ENCODE results near the gene TBL1Y. TPM values are rescaled to one million over a fixed set of nuclear protein-coding genes. Genes with fewer than 3 reads are reported as not detected.

TBL1Y gene
- total and polyA plus RNA-seq, 2 of the 4 experiments (the other 2 are of a cell fraction): not detected

- BruUV-seq (replicated peaks): no TSS peak
- in situ Hi-C loops (cut with MboI; ENCODE audit: low sequenced_read_pairs): no loop called here
Measured at GRCh38 chrY:7078725-7079124, 168.2 kb downstream of the TBL1Y start.

More at GRCh38 chrY:7078725-7079124, 168.2 kb downstream of the TBL1Y start:
- no peak overlapping the region for H2AFZ ChIP-seq (replicated peaks; ENCODE audit: low read length, poor library complexity)
- no peak for ATAC-seq (ENCODE audit: low read depth)
- H3K9ac ChIP-seq (ENCODE audit: low read depth, low read length): no peak overlapping the region
- no peaks in the 10 kb centered on the region for H3K36me3 ChIP-seq (ENCODE audit: control insufficient read depth, insufficient read depth, low read length)
- H3K14ac ChIP-seq (replicated peaks; ENCODE audit: low read depth, low read length): no peak overlapping the region
- no peak overlapping the region for H2BK20ac ChIP-seq (ENCODE audit: low read depth, low read length)
- TF ChIP-seq ELK1 (IDR thresholded peaks at IDR 0.05; ENCODE audit: borderline replicate concordance, low read depth, low read length): no peak
- TF ChIP-seq CTCF (conservative IDR thresholded peaks at IDR 0.05; ENCODE audit: low read depth, low read length): no peak
- TF ChIP-seq RAD21 (IDR thresholded peaks at IDR 0.05; ENCODE audit: low read length): no peak
- no peak for TF ChIP-seq POLR2A (IDR thresholded peaks at IDR 0.05; ENCODE audit: low read depth, low read length)
- TF ChIP-seq NFE2L2 (IDR thresholded peaks at IDR 0.05; ENCODE audit: low read depth, low read length): no peak
- TF ChIP-seq BHLHE40 (IDR thresholded peaks at IDR 0.05; ENCODE audit: low read depth, low read length): no peak
- no peak for TF ChIP-seq RCOR1 (IDR thresholded peaks at IDR 0.05; ENCODE audit: insufficient replicate concordance, low read length)
- TF ChIP-seq MAFK (IDR thresholded peaks at IDR 0.05; ENCODE audit: low read depth, low read length): no peak
- no peak for TF ChIP-seq SMC3 (IDR thresholded peaks at IDR 0.05; ENCODE audit: low read depth, low read length)
- TF ChIP-seq RFX5 (IDR thresholded peaks at IDR 0.05; ENCODE audit: low read depth, low read length): no peak
- no peak overlapping the region for H3K4me3 ChIP-seq (ENCODE audit: insufficient read depth, low read depth, low read length)
- no peaks in the 10 kb centered on the region for H3K4me1 ChIP-seq (ENCODE audit: control insufficient read depth, insufficient read depth, low read length)
- no peak overlapping the region for H2BK15ac ChIP-seq (ENCODE audit: low read depth, low read length)
- intact Hi-C loops (cut with micrococcal nuclease): no loop called here
- H2AK5ac ChIP-seq (ENCODE audit: low read depth, low read length): no peak overlapping the region
- H4K91ac ChIP-seq (ENCODE audit: insufficient read depth, low read depth, low read length): no peak overlapping the region
- ChIA-PET POLR2A (ENCODE audit: unreplicated experiment) (no interaction called here), CTCF (no interaction called here)
- H3K56ac ChIP-seq (ENCODE audit: extremely low read depth, insufficient read depth, low read length): no peak overlapping the region
- no peak overlapping the region for H2BK5ac ChIP-seq (ENCODE audit: low read depth, low read length, poor library complexity, severe bottlenecking)
- H3K4me2 ChIP-seq (ENCODE audit: low read depth, low read length): no peak overlapping the region
- H4K20me1 ChIP-seq (ENCODE audit: insufficient read depth, low read length): no peaks in the 10 kb centered on the region
- no peak overlapping the region for H3K27ac ChIP-seq (ENCODE audit: insufficient read depth, low read length)
- H2AK9ac ChIP-seq (replicated peaks; ENCODE audit: low read depth, low read length, poor library complexity): no peak overlapping the region
- DNase-seq: no peak
- no peak overlapping the region for H4K5ac ChIP-seq (ENCODE audit: low read depth, low read length)
- H4K8ac ChIP-seq (ENCODE audit: low read depth in 2 of 2, low read length in 2 of 2): no peak overlapping the region
- no peaks in the 10 kb centered on the region for H3K9me3 ChIP-seq (ENCODE audit: control insufficient read depth, insufficient read depth, low read length)
- H3K9me1 ChIP-seq (ENCODE audit: insufficient read depth, low read length): no peaks in the 10 kb centered on the region
- no peaks in the 10 kb centered on the region for H3K79me1 ChIP-seq (ENCODE audit: low read depth in 1 of 2, low read length in 2 of 2)
- no peak overlapping the region for H3K18ac ChIP-seq (ENCODE audit: low read depth, low read length)
- no peaks in the 10 kb centered on the region for H3K27me3 ChIP-seq (ENCODE audit: control insufficient read depth, insufficient read depth, low read length)
- no peak overlapping the region for H2BK120ac ChIP-seq (ENCODE audit: low read depth, low read length)
- no peak overlapping the region for H3K4ac ChIP-seq (ENCODE audit: low read depth, low read length)
- dilution Hi-C loops (cut with HindIII; ENCODE audit: low sequenced_read_pairs, unreplicated experiment): no loop called here
- H3K23ac ChIP-seq (ENCODE audit: low read depth, low read length): no peak overlapping the region

Data from IMR-90 (cell line).